Adrenal gland (tissue), 5 donors: ENCODE data around the gene EBLN2.

ENCODE experiments used
- POLR2A ChIP-seq, 2 donors: fragments of 450-650 bp; IDR thresholded peaks; one replicate each; pipeline ENCODE4 v1.6.1; 2017; ENCODE audit warnings: antibody characterized with exemption in 2 of 2, mild to moderate bottlenecking in 2 of 2, moderate library complexity in 1 of 2
- TF ChIP-seq, protein P1 (sequence below), 6 experiments: fragments of 450-650 bp in 4 of 6; fragments of 200-600 bp in 2 of 6; sonication (generic) in 1 of 6; IDR thresholded peaks; 1 replicate in 5 of 6; 2 replicates in 1 of 6; pipeline versions ENCODE4 v1.5.1 to v1.8.0; 2016 to 2021; ENCODE audit warnings: antibody characterized with exemption in 6 of 6, mild to moderate bottlenecking in 2 of 6, moderate library complexity in 1 of 6
- donor health status: DM: no; HTN: no; CAD: no.

- TF ChIP-seq, protein P1, sequence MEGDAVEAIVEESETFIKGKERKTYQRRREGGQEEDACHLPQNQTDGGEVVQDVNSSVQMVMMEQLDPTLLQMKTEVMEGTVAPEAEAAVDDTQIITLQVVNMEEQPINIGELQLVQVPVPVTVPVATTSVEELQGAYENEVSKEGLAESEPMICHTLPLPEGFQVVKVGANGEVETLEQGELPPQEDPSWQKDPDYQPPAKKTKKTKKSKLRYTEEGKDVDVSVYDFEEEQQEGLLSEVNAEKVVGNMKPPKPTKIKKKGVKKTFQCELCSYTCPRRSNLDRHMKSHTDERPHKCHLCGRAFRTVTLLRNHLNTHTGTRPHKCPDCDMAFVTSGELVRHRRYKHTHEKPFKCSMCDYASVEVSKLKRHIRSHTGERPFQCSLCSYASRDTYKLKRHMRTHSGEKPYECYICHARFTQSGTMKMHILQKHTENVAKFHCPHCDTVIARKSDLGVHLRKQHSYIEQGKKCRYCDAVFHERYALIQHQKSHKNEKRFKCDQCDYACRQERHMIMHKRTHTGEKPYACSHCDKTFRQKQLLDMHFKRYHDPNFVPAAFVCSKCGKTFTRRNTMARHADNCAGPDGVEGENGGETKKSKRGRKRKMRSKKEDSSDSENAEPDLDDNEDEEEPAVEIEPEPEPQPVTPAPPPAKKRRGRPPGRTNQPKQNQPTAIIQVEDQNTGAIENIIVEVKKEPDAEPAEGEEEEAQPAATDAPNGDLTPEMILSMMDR (IDR thresholded peaks at IDR 0.05): no peak
- TF ChIP-seq POLR2A (IDR thresholded peaks at IDR 0.05): no peak
Measured at GRCh38 chr3:73046195-73046594, 15.3 kb upstream of the EBLN2 start.
